ENCODE data around the gene AP3B2. TPM values are rescaled to one million over a fixed set of nuclear protein-coding genes. Genes with fewer than 3 reads are reported as not detected.
A peak's percentile ranks its signal among the peaks of the same experiment; 100 is the strongest.

The AP3B2 gene
- total RNA-seq, 1 experiment from 2014 or later: 0.07 TPM

- no peak overlapping the region for H3K27ac ChIP-seq (ENCODE audit: low read depth, low read length)
- H3K79me2 ChIP-seq (ENCODE audit: insufficient read depth, low read length): no peaks in the 10 kb centered on the region
- H3K9me2 ChIP-seq (ENCODE audit: insufficient read depth): no peaks in the 10 kb centered on the region
- H3K9ac ChIP-seq (ENCODE audit: low read length): no peak overlapping the region
- H4K20me1 ChIP-seq (ENCODE audit: insufficient read depth): no peaks in the 10 kb centered on the region
- ChIA-PET CTCF (no interaction called here), POLR2A (interaction anchor here (1.3 kb wide), 1 partner anchor 11 kb away, joined by 6 read pairs; no protein-coding TSS in a partner anchor), RAD21 (ENCODE audit: low non-redundant PET in 1 of 2, low total read pairs in 2 of 2, uncharacterized antibody in 2 of 2, unreplicated experiment in 2 of 2) (no interaction called here)
- no peaks in the 10 kb centered on the region for H3K9me3 ChIP-seq (ENCODE audit: control insufficient read depth in 1 of 2, insufficient read depth in 1 of 2, low read depth in 1 of 2, low read length in 2 of 2)
- TF ChIP-seq REST (IDR thresholded peaks at IDR 0.05; ENCODE audit: low read depth): no peak
- no peak for TF ChIP-seq CEBPB (IDR thresholded peaks at IDR 0.05; ENCODE audit: low read depth)
- no peak for TF ChIP-seq SIN3A (IDR thresholded peaks at IDR 0.05; ENCODE audit: low read depth)
- TF ChIP-seq CBX3 (IDR thresholded peaks at IDR 0.05; ENCODE audit: low read depth): no peak
- no peak for TF ChIP-seq POLR2AphosphoS5 (IDR thresholded peaks at IDR 0.05; ENCODE audit: low read depth, low read length)
- TF ChIP-seq ELF1 (IDR thresholded peaks at IDR 0.05; ENCODE audit: borderline replicate concordance, low read depth): no peak
- TF ChIP-seq, protein P1, sequence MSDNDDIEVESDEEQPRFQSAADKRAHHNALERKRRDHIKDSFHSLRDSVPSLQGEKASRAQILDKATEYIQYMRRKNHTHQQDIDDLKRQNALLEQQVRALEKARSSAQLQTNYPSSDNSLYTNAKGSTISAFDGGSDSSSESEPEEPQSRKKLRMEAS (IDR thresholded peaks at IDR 0.05): no peak
- TF ChIP-seq EZH2phosphoT487 (IDR thresholded peaks at IDR 0.05; ENCODE audit: borderline replicate concordance): no peak
- no peak for TF ChIP-seq SRF (IDR thresholded peaks at IDR 0.05; ENCODE audit: low read depth)
- TF ChIP-seq YY1 (IDR thresholded peaks at IDR 0.05; ENCODE audit: extremely low read depth, insufficient replicate concordance, low read depth, low read length): no peak
- TF ChIP-seq SP1 (IDR thresholded peaks at IDR 0.05; ENCODE audit: low read depth): no peak
- TF ChIP-seq, protein P2, sequence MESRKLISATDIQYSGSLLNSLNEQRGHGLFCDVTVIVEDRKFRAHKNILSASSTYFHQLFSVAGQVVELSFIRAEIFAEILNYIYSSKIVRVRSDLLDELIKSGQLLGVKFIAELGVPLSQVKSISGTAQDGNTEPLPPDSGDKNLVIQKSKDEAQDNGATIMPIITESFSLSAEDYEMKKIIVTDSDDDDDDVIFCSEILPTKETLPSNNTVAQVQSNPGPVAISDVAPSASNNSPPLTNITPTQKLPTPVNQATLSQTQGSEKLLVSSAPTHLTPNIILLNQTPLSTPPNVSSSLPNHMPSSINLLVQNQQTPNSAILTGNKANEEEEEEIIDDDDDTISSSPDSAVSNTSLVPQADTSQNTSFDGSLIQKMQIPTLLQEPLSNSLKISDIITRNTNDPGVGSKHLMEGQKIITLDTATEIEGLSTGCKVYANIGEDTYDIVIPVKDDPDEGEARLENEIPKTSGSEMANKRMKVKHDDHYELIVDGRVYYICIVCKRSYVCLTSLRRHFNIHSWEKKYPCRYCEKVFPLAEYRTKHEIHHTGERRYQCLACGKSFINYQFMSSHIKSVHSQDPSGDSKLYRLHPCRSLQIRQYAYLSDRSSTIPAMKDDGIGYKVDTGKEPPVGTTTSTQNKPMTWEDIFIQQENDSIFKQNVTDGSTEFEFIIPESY (IDR thresholded peaks at IDR 0.05; ENCODE audit: extremely low read depth, insufficient replicate concordance, low read length): no peak
- TF ChIP-seq POLR2A (IDR thresholded peaks at IDR 0.05; ENCODE audit: borderline replicate concordance, extremely low read depth, insufficient read depth, insufficient read length): no peak
- BruUV-seq (replicated peaks): no TSS peak
- ATAC-seq (no peak), DNase-seq (ENCODE audit: low read depth, low spot score) (no peak)
- H3K36me3 ChIP-seq (ENCODE audit: control insufficient read depth in 1 of 2, insufficient read depth in 2 of 2, low read length in 2 of 2): no peaks in the 10 kb centered on the region
- peak overlapping the region; percentile 3; the same call in 1 of the 2 replicates for H3K4me2 ChIP-seq (ENCODE audit: low read length)
- H3K4me1 ChIP-seq (ENCODE audit: control insufficient read depth in 1 of 2, insufficient read depth in 2 of 2, low read length in 2 of 2): peaks cover 6 to 13% of the 10 kb centered on the region in 2 experiments; a peak in 2 of 4 replicates
- no peak overlapping the region for H2AFZ ChIP-seq (ENCODE audit: low read depth, low read length, poor library complexity, severe bottlenecking)
- H3K27me3 ChIP-seq (ENCODE audit: insufficient read depth, low read length): no peaks in the 10 kb centered on the region
- no peak overlapping the region for H3K4me3 ChIP-seq (replicated peaks in 1 of 2; ENCODE audit: low read depth in 1 of 2, low read length in 2 of 2)
- intact Hi-C loops (cut with micrococcal nuclease): no loop called here
Observed at GRCh38 chr15:82739086-82739485, 29.4 kb upstream of the AP3B2 start.

Data from HCT116 (cell line).